A549 (cell line): ENCODE results near the gene RPH3AL.

Source experiments
- CTCF ChIP-seq: fragments of >200 bp; sonication (Bioruptor Twin); formaldehyde crosslinking; IDR thresholded peaks from 3 replicates; pipeline ENCODE4 v1.5.1; 2016
- HDAC2 ChIP-seq: fragments of 200-600 bp; sonication (generic); IDR thresholded peaks from 2 replicates; pipeline ENCODE4 v1.6.1; 2016
- HOXA7 ChIP-seq: fragments of 250-450 bp; sonication (Bioruptor Pico); IDR thresholded peaks from 2 replicates; pipeline ENCODE4 v1.5.0; 2020; ENCODE audit warnings: mild to moderate bottlenecking, moderate library complexity
- POLR2A ChIP-seq: IDR thresholded peaks from 2 replicates; pipeline ENCODE4 v1.6.1; 2012; ENCODE audit warnings: mild to moderate bottlenecking, low read length

DNA sequence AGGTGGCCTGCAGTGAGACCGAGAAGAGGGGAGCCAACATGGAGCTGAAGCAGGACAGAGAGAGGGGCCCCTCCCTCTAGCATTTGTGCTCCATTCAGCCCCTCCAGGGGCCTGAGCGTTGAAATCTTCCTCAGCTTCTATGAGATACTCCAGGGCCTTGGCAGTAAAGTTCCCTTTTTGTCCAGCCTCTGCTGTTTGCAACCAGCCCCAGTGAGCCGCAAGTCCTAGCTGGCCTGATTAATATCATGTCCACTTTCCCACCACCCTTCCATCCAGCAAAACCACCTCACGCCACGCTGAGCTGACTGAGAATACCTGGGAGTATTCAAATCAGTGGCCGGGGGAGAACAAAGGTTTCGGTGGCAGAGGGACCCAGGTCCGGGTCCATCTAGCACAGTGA lies 11.7 kb upstream of the RPH3AL start:
- TF ChIP-seq POLR2A: no peak
- TF ChIP-seq HOXA7: no peak
- no peak for TF ChIP-seq CTCF
- no peak for TF ChIP-seq HDAC2
